Stimulated activated naive CD4-positive, alpha-beta T cell (primary cell): ENCODE results near the gene FAM72D.
"Not testable (repeated sequence)": the region's sequence is repeated elsewhere in the genome, so short reads cannot be mapped to it uniquely, and the experiment has no call there.

ENCODE experiments used
- DNase-seq, 6 experiments: peaks; one replicate each; lab custom pipeline; 2025; lab: John Stamatoyannopoulos, UW

Gene FAM72D

GRCh38 chr1:145082483-145083255, 13.1 kb upstream of the FAM72D start:
- DNase-seq = not testable (repeated sequence)

- not testable (repeated sequence) for DNase-seq
Observed at GRCh38 chr1:145093517-145094149, 2.1 kb upstream of the FAM72D start.

- DNase-seq = not testable (repeated sequence)
Observed at GRCh38 chr1:145094655-145095211, 1.0 kb upstream of the FAM72D start.

GRCh38 chr1:145101725-145102124, 6.0 kb downstream of the FAM72D start:
- DNase-seq = not testable (repeated sequence)

- DNase-seq = not testable (repeated sequence)
Observed at GRCh38 chr1:145103294-145103693, 7.5 kb downstream of the FAM72D start.

GRCh38 chr1:145111674-145112073, 15.9 kb downstream of the FAM72D start:
- not testable (repeated sequence) for DNase-seq

- DNase-seq = not testable (repeated sequence)
Observed at GRCh38 chr1:145112703-145113102, 16.9 kb downstream of the FAM72D start.

- not testable (repeated sequence) for DNase-seq
Observed at GRCh38 chr1:145114560-145115057, 18.8 kb downstream of the FAM72D start.

GRCh38 chr1:145115587-145116493, 20.1 kb downstream of the FAM72D start:
- not testable (repeated sequence) for DNase-seq

- not testable (repeated sequence) for DNase-seq
Observed at GRCh38 chr1:145119842-145120241, 24.1 kb downstream of the FAM72D start.

GRCh38 chr1:145122344-145123061, 26.7 kb downstream of the FAM72D start:
- DNase-seq = not testable (repeated sequence)

- DNase-seq = not testable (repeated sequence)
Observed at GRCh38 chr1:145123062-145123395, 27.3 kb downstream of the FAM72D start.

GRCh38 chr1:145123992-145124641, 28.3 kb downstream of the FAM72D start:
- DNase-seq = not testable (repeated sequence)

- DNase-seq = not testable (repeated sequence)
Observed at GRCh38 chr1:145125112-145125511, 29.3 kb downstream of the FAM72D start.

GRCh38 chr1:145127144-145127543, 31.4 kb downstream of the FAM72D start:
- DNase-seq = not testable (repeated sequence)

- DNase-seq = not testable (repeated sequence)
Observed at GRCh38 chr1:145128697-145129469, 33.1 kb downstream of the FAM72D start.

- not testable (repeated sequence) for DNase-seq
Observed at GRCh38 chr1:145134476-145134875, 38.7 kb downstream of the FAM72D start.

- not testable (repeated sequence) for DNase-seq
Observed at GRCh38 chr1:145140549-145140948, 44.8 kb downstream of the FAM72D start.

GRCh38 chr1:145144264-145144913, 48.6 kb downstream of the FAM72D start:
- DNase-seq = not testable (repeated sequence)
